Endometrial microvascular endothelial cells (primary cell): ENCODE results near the gene OR7C2. TPM values are rescaled to one million over a fixed set of nuclear protein-coding genes. Genes with fewer than 3 reads are reported as not detected.

Source experiments
- in situ Hi-C: cut with HindIII; loops from 2 replicates; pipeline ENCODE4 v1.10.0; 2017; ENCODE audit warnings: low sequenced_read_pairs, low pct_unique_long_range_greater_than_20kb; ENCODE audit errors: inconsistent ontology term
- total RNA-seq: library from RNA; depleted of rRNA; stranded (reverse); fragments of >200 nt; gene quantifications from one replicate; pipeline ENCODE4 v1.2.3, GENCODE V29; 2015; ENCODE audit errors: inconsistent ontology term

Gene OR7C2
- total RNA-seq, 1 donor from 2014 or later: not detected

DNA sequence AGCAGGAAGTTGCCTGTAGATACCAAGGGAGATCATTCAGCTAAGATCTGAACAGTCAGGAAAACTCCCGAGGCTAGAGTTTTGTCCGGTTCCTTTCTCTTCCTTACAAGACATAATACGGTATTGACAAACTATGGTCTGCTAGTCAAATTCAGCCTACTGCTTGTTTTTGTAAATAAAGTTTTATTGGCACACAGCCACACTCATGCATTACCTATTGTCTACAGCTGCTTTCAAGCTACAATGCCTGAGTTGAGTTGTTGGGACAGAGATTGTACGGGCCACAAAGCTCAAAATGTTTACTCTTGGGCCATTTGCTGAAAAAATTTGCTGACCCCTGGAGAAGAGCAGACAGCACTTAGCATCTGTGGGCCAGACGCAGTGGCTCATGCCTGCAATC is 35.8 kb downstream of the OR7C2 start:
- in situ Hi-C loops: no loop called here

DNA sequence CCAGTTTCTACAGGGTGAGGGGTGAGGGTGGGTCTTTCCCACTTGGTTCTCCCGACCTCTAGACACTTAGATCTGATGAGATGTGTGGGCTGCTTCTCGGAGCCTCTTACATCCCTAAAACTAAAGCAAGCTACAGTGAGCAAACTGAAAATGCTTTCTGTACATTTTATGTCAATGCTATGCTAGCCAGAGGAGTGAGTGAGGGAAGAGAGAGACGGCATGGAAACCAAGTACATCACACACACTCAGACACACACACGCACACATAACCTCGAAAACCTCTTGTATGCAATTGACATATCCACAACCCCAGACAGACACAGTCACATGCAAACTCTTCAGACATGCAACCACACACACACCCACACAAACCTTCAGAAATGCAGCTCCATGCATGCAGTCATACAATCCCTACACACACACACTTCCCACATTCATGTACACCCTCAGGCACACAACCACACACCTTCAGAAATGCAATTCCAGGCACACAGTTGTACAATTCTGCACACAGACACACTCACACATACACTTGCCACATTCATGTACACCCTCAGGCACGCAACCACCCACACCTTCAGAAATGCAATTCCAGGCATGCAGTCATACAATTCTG is 37.0 kb downstream of the OR7C2 start:
- in situ Hi-C loops: no loop called here

- in situ Hi-C loops: no loop called here
These were observed 38.4 kb downstream of the OR7C2 start, which contains the start of gene SLC1A6 for GRCh38 chr19:14979476-14980255. SLC1A6 (minus strand) TSS chr19:14979864; CDS start chr19:14972910, 6,954 bp downstream.

DNA sequence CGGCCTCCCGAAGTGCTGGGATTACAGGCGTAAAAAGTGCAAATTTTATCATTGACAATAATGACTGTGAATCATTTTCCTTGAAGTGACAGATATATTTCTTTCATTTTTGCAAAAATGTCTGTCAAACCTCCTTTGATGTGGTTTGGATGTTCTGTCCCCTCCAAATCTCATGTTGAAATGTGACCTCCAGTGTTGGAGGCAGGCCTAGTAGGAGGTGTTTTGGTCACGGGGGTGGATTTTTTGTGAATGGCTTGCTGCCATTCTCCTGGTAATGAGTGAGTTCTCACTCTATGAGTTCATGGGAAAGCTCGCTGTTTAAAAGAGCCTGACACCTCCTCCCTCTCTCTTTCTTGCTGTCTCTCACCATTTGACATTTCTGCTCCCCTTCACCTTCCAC is 43.8 kb downstream of the OR7C2 start:
- in situ Hi-C loops: no loop called here

Other genes with a start within 250 kb of the OR7C2 start
- not detected for gene ADGRE2, start 162.9 kb upstream of the OR7C2 start, total RNA-seq
- not detected for gene OR7A5, start 106.3 kb upstream of the OR7C2 start, total RNA-seq
- not detected for gene OR7C1, start 106.3 kb upstream of the OR7C2 start, total RNA-seq
- not detected for gene OR7A10, start 92.6 kb upstream of the OR7C2 start, total RNA-seq
- gene OR7A17, start 55.4 kb upstream of the OR7C2 start, total RNA-seq: not detected
- gene SLC1A6, start 38.4 kb downstream of the OR7C2 start, total RNA-seq: not detected
- not detected for gene CASP14, start 108.0 kb downstream of the OR7C2 start, total RNA-seq
- not detected for gene OR1I1, start 140.7 kb downstream of the OR7C2 start, total RNA-seq
- 29.1 TPM for gene SYDE1, start 165.9 kb downstream of the OR7C2 start, total RNA-seq